Stomach (tissue), 9 donors: ENCODE data around the gene NTN1. TPM values are rescaled to one million over a fixed set of nuclear protein-coding genes. Genes with fewer than 3 reads are reported as not detected.

Experiments used
- DNase-seq, 2 donors: peaks; one replicate each; pipeline versions ENCODE4 v3.0.0 to v3.0.0-alpha.2; 2013 to 2019
- H3K27ac ChIP-seq, 5 donors: fragments of 200-600 bp in 4 of 5; sonication (generic) in 4 of 5; one replicate each; pipeline ENCODE4 v1.5.1; 2013 to 2019; ENCODE audit warnings: mild to moderate bottlenecking in 1 of 5, moderate library complexity in 1 of 5
- H3K27me3 ChIP-seq, 3 donors: fragments of 200-600 bp; sonication (generic); one replicate each; pipeline ENCODE4 v1.5.1; 2017 to 2019; ENCODE audit warnings: mixed run types in 1 of 3
- H3K36me3 ChIP-seq, 4 donors: fragments of 200-600 bp; sonication (generic); 1 replicate in 3 of 4; 2 replicates in 1 of 4; pipeline ENCODE4 v1.5.1; 2016 to 2019
- H3K4me1 ChIP-seq, 4 donors: fragments of 200-600 bp; sonication (generic); one replicate each; pipeline ENCODE4 v1.5.1; 2016 to 2019
- H3K4me3 ChIP-seq, 4 donors: fragments of 200-600 bp; sonication (generic) in 3 of 4; one replicate each; pipeline ENCODE4 v1.5.1; 2016 to 2019; ENCODE audit warnings: mild to moderate bottlenecking in 1 of 4
- H3K9me3 ChIP-seq, 4 donors: fragments of 200-600 bp; sonication (generic); one replicate each; pipeline ENCODE4 v1.5.1; 2016 to 2019
- CTCF ChIP-seq, 7 experiments: fragments of 450-650 bp in 4 of 7; fragments of 200-600 bp in 3 of 7; sonication (generic) in 3 of 7; IDR thresholded peaks; one replicate each; pipeline ENCODE4 v1.5.1; 2016 to 2019; ENCODE audit warnings: antibody characterized with exemption in 7 of 7, control low read depth in 2 of 7, mild to moderate bottlenecking in 1 of 7
- EP300 ChIP-seq: sonication (generic); formaldehyde crosslinking; IDR thresholded peaks from one replicate; pipeline ENCODE4 v1.6.1; 2017; ENCODE audit warnings: antibody characterized with exemption
- POLR2A ChIP-seq, 4 donors: fragments of 450-650 bp; IDR thresholded peaks; one replicate each; pipeline ENCODE4 v1.6.1; 2016; ENCODE audit warnings: antibody characterized with exemption in 4 of 4, control low read depth in 2 of 4, mild to moderate bottlenecking in 1 of 4, moderate library complexity in 1 of 4
- POLR2AphosphoS5 ChIP-seq, 3 donors: sonication (generic); formaldehyde crosslinking; IDR thresholded peaks; one replicate each; pipeline ENCODE4 v1.6.1; 2016; ENCODE audit warnings: antibody characterized with exemption in 3 of 3
- WGBS, 5 donors: extraction: QIAGEN DNeasy Blood & Tissue Kit in 3 of 5; methylation state at CpG; one replicate each; pipeline versions ENCODE4 v1.1.5 to v1.1.7; 2013 to 2018; 5-methylcytosine and 5-hydroxymethylcytosine counted together
- intact Hi-C: fragments of 100-400 bp; cut with DNase I; formaldehyde crosslinking; loops from one replicate; pipeline ENCODE4 v1.15.1; 2023; ENCODE audit warnings: low total_unique reads
- polyA plus RNA-seq, 3 donors: library from polyadenylated mRNA; stranded (reverse); fragments of 200-250 nt; gene quantifications; one replicate each; pipeline ENCODE4 v1.2.3, GENCODE V29; 2013
- total RNA-seq, 5 donors: library from RNA; depleted of rRNA; stranded (reverse); fragments of >200 nt; gene quantifications; one replicate each; pipeline versions ENCODE4 v1.1.0 to v1.2.3, GENCODE V29; 2014 to 2016
- donor health status: healthy with polysubstance abuse.
- donor health status: Bipolar disorder and iron deficiency.
- donor health status: healthy.

The NTN1 gene
- total and polyA plus RNA-seq, 8 donors = 2.9 to 56.2 (median 9.0) TPM

GRCh38 chr17:9169116-9169515, 147.8 kb downstream of the NTN1 start:
- peaks cover 6 to 15% (median 8%) of the 10 kb centered on the region in 4 donors for H3K4me1 ChIP-seq
- TF ChIP-seq POLR2A (IDR thresholded peaks at IDR 0.05) (no peak), CTCF (IDR thresholded peaks at IDR 0.05) (no peak), EP300 (no peak), POLR2AphosphoS5 (IDR thresholded peaks at IDR 0.05) (no peak)
- intact Hi-C loops = no loop called here

GRCh38 chr17:9170336-9170735, 149.0 kb downstream of the NTN1 start:
- Histone ChIP-seq H3K9me3 (no peaks in the 10 kb centered on the region), H3K27ac (peak overlapping the region in 1 of 5 donors; percentile 8), H3K4me3 (no peak overlapping the region), H3K4me1 (peaks cover 0 to 14% (median 7%) of the 10 kb centered on the region in 4 donors), H3K27me3 (no peaks in the 10 kb centered on the region), H3K36me3 (peaks cover 0 to 6% (median 0%) of the 10 kb centered on the region in 4 donors)
- 67 to 92% (median 81%) methylated on average over 3 to 4 of the region's 4 CpGs for WGBS, 5 donors
- TF ChIP-seq POLR2A (IDR thresholded peaks at IDR 0.05) (no peak), POLR2AphosphoS5 (IDR thresholded peaks at IDR 0.05) (no peak), EP300 (no peak), CTCF (IDR thresholded peaks at IDR 0.05) (no peak)
- intact Hi-C loops = no loop called here
- DNase-seq = no peak

More at GRCh38 chr17:9169116-9169515, 147.8 kb downstream of the NTN1 start:
- Histone ChIP-seq H3K9me3 (no peaks in the 10 kb centered on the region), H3K4me3 (no peak overlapping the region), H3K27me3 (no peaks in the 10 kb centered on the region), H3K36me3 (peaks cover 0 to 11% (median 0%) of the 10 kb centered on the region in 4 donors), H3K27ac (no peak overlapping the region)
- 60 to 86% (median 73%) methylated on average over 3 of the region's 3 CpGs for WGBS, 5 donors
- no peak for DNase-seq

- no peak for DNase-seq
- no peak for TF ChIP-seq POLR2AphosphoS5 (IDR thresholded peaks at IDR 0.05)
- no peak for TF ChIP-seq EP300
- no peak for TF ChIP-seq CTCF (IDR thresholded peaks at IDR 0.05)
- TF ChIP-seq POLR2A (IDR thresholded peaks at IDR 0.05) = no peak
- H3K27ac ChIP-seq = peak overlapping the region in 1 of 5 donors; percentile 8
Measured at GRCh38 chr17:9170853-9171252, 149.5 kb downstream of the NTN1 start.

GRCh38 chr17:9173386-9173983, 152.2 kb downstream of the NTN1 start:
- Histone ChIP-seq H3K4me1 (peaks cover 9 to 41% (median 23%) of the 10 kb centered on the region in 4 donors), H3K27ac (no peak overlapping the region), H3K36me3 (no peaks in the 10 kb centered on the region), H3K9me3 (no peaks in the 10 kb centered on the region), H3K27me3 (no peaks in the 10 kb centered on the region), H3K4me3 (no peak overlapping the region)
- TF ChIP-seq POLR2AphosphoS5 (IDR thresholded peaks at IDR 0.05) (no peak), CTCF (IDR thresholded peaks at IDR 0.05) (no peak), POLR2A (IDR thresholded peaks at IDR 0.05) (no peak), EP300 (no peak)
- no peak for DNase-seq
- intact Hi-C loops = no loop called here
- 69 to 90% (median 76%) methylated on average over 3 to 7 of the region's 7 CpGs for WGBS, 5 donors

More at GRCh38 chr17:9170853-9171252, 149.5 kb downstream of the NTN1 start:
- peaks cover 0 to 3% (median 0%) of the 10 kb centered on the region in 4 donors for H3K36me3 ChIP-seq
- 49 to 76% (median 74%) methylated on average over 6 of the region's 6 CpGs for WGBS, 5 donors
- H3K9me3 ChIP-seq = no peaks in the 10 kb centered on the region
- intact Hi-C loops = no loop called here
- H3K4me3 ChIP-seq = no peak overlapping the region
- no peaks in the 10 kb centered on the region for H3K27me3 ChIP-seq
- peaks cover 0 to 16% (median 11%) of the 10 kb centered on the region in 4 donors for H3K4me1 ChIP-seq
